Measurements from ENCODE around the gene SLC6A12.

GRCh38 chr12:208813-209212 lies 5.1 kb downstream of the SLC6A12 start:
- TF ChIP-seq CTCF (IDR thresholded peaks at IDR 0.05) (no peak), POLR2A (IDR thresholded peaks at IDR 0.05) (no peak)

Measured in Peyer's patch (tissue), 4 donors.